Left lobe of liver (tissue), 2 donors: ENCODE data around the gene ADGRV1. TPM values are rescaled to one million over a fixed set of nuclear protein-coding genes. Genes with fewer than 3 reads are reported as not detected.
A peak's percentile ranks its signal among the peaks of the same experiment; 100 is the strongest.

Experiments used
- ATAC-seq: fragments of 200-7000 bp; cut with Tn5 transposase; one replicate; pipeline ENCODE4 v1.9.1; 2020; ENCODE audit warnings: mild to moderate bottlenecking, moderate library complexity
- DNase-seq: peaks from one replicate; pipeline ENCODE4 v3.0.0-alpha.2; 2020; ENCODE audit warnings: low spot score
- total RNA-seq: library from RNA; stranded (reverse); gene quantifications from one replicate; pipeline ENCODE4 v1.2.1, GENCODE V29; 2021
- donor health status: DM: no; HTN: no; CAD: no; lungs with moderate emphysema.
- donor health status: DM: no; HTN: yes; CAD: no.

Gene ADGRV1
- total RNA-seq, 1 donor from 2014 or later, result 9.3 TPM

DNA sequence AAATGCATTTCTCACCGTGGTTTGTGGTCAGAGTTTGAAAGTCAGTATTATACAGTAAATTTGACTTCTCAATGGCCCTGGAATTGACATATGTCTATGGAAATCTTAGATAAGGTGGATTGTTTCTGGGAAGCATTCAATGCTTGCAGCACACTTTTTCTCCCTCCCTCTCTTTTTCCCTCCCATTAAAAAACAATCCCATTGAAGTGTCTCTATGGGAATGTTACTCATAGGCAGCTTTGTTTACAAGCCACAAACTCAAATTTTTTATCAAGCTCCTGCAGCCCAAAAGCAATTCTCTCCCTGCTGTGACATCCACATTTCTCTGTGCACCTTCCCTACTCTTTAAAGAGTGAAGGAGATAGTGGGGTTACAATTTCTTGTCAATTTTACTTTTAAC is 532.4 kb downstream of the ADGRV1 start:
- DNase-seq (no peak), ATAC-seq (no peak)

- ATAC-seq (no peak), DNase-seq (no peak)
Observed at GRCh38 chr5:91091471-91092234, 533.1 kb downstream of the ADGRV1 start.

- ATAC-seq (no peak), DNase-seq (no peak)
Observed at GRCh38 chr5:91092859-91093783, 534.5 kb downstream of the ADGRV1 start.

DNA sequence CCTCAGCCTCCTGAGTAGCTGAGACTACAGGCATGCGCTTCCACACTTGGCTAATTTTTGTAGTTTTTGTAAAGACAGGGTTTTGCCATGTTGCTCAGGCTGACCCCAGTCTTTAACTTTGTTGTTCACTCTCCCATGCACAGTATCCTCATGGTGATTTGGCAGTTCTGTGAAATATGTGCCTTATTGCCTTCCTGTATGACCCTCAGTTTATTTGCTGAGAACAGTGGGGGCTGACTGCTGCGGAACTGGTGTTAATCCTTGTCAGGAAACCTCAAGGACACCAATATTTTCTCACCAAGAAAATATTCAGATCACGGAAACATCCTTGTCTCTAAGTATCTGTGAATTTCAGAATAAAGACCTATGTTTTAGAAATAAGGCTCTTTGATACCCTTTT is 536.7 kb downstream of the ADGRV1 start:
- ATAC-seq, result no peak
- DNase-seq, result no peak

- DNase-seq (no peak), ATAC-seq (no peak)
Observed at GRCh38 chr5:91095786-91096385, 537.3 kb downstream of the ADGRV1 start.

DNA sequence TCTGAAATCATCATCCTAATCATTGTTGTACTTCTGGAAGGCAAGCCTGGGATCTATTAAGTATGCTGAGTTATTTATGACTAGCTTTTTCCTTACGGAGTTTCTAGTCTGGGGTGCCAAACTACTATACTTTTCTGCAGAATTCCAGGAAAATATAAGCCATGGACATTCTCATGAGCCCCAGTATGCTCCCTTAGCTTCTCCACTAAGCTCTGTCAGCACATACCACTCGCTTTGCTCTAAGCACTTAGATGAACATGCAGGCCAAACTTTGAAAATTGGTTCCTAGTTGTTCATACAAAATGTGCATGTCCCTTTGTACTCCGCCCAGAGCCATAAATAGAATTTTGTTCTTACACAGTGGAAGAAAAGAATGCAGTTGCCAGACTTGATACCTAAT is 539.9 kb downstream of the ADGRV1 start:
- DNase-seq (no peak), ATAC-seq (no peak)

DNA sequence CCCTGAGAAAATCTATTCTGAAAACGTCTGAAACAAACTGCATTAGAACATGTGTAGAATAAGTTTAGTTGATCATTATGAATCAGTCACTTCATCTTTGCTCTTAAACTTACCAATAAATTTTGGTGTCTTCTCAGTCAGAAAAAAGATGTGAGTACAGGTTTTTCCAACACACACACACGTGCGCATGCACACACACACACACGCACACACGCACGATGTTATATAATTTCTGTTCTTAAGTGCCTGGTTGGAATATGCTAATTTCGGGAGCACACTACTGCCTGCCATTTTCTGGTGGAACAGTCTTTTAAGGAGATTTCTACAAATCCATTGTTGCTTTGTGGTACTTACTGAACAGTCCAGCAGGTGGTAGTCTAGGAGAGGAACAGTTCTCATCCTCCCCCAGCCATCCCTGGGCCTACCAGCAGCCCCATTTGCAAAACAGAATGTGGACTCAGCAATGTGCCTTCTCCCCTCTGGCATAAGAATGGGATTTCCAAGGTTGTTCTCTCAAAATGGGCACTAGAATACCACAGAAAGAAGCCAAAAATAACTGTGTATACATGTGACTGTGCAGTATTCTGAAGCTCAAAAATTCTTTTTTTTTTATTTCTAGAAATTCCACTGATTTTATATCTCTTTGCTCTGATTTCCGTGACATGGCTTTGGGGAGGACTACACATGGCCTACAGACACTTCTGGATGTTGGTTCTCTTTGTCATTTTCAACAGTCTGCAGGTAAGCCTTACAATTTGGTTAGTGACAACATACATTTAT is 543.2 kb downstream of the ADGRV1 start:
- peak; percentile 98 for ATAC-seq
- DNase-seq, result peak; percentile 69

GRCh38 chr5:91103353-91104061 is 544.9 kb downstream of the ADGRV1 start:
- ATAC-seq (peak; percentile 91), DNase-seq (peak; percentile 56)

GRCh38 chr5:91104062-91104448 is 545.5 kb downstream of the ADGRV1 start:
- ATAC-seq (no peak), DNase-seq (no peak)

GRCh38 chr5:91106842-91107511 is 548.4 kb downstream of the ADGRV1 start:
- DNase-seq, result no peak
- no peak for ATAC-seq

- ATAC-seq (no peak), DNase-seq (no peak)
Observed at GRCh38 chr5:91109634-91110033, 551.0 kb downstream of the ADGRV1 start.

- ATAC-seq (no peak), DNase-seq (no peak)
Observed at GRCh38 chr5:91110686-91111085, 552.1 kb downstream of the ADGRV1 start.

- DNase-seq (no peak), ATAC-seq (peak; percentile 93)
Observed at GRCh38 chr5:91111473-91112238, 553.1 kb downstream of the ADGRV1 start.

GRCh38 chr5:91114658-91115057 is 556.1 kb downstream of the ADGRV1 start:
- no peak for DNase-seq

GRCh38 chr5:91118354-91118753 is 559.8 kb downstream of the ADGRV1 start:
- DNase-seq, result no peak
- ATAC-seq, result no peak

More at GRCh38 chr5:91114658-91115057, 556.1 kb downstream of the ADGRV1 start:
- ATAC-seq, result peak; percentile 45

DNA sequence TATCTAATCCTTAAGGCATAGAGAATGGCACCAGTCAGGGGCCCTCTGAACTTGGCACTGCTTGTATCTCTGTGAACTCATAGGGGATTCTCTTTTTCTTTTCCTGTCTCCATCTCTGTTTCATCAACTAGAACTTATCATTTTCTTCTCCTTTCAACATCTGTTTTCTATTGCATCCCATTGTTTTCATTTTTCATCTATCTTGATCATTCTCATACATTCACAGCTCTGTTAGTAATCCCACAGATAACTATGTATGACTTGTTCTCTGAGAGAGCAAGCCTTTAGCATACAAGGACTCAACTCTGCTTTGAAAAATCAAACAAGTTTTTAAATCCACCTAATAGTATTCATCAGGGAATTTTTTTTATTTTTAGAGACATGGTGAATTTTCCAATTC is 560.2 kb downstream of the ADGRV1 start:
- DNase-seq (no peak), ATAC-seq (no peak)

GRCh38 chr5:91119217-91119616 is 560.6 kb downstream of the ADGRV1 start:
- no peak for ATAC-seq
- no peak for DNase-seq

GRCh38 chr5:91119981-91120850 is 561.6 kb downstream of the ADGRV1 start:
- ATAC-seq (no peak), DNase-seq (no peak)
